GM21515 (cell line): ENCODE measurements around the gene PLAC1.

Experiments used
- ATAC-seq: cut with Tn5 transposase; IDR thresholded peaks from one replicate; pipeline ENCODE4 v1.9.1; 2021; ENCODE audit not compliant: unreplicated experiment

PLAC1 gene

GRCh38 chrX:134671294-134671693, 13.0 kb upstream of the PLAC1 start:
- no peak for ATAC-seq

- no peak for ATAC-seq
Observed at GRCh38 chrX:134670134-134670924, 12.1 kb upstream of the PLAC1 start.

DNA sequence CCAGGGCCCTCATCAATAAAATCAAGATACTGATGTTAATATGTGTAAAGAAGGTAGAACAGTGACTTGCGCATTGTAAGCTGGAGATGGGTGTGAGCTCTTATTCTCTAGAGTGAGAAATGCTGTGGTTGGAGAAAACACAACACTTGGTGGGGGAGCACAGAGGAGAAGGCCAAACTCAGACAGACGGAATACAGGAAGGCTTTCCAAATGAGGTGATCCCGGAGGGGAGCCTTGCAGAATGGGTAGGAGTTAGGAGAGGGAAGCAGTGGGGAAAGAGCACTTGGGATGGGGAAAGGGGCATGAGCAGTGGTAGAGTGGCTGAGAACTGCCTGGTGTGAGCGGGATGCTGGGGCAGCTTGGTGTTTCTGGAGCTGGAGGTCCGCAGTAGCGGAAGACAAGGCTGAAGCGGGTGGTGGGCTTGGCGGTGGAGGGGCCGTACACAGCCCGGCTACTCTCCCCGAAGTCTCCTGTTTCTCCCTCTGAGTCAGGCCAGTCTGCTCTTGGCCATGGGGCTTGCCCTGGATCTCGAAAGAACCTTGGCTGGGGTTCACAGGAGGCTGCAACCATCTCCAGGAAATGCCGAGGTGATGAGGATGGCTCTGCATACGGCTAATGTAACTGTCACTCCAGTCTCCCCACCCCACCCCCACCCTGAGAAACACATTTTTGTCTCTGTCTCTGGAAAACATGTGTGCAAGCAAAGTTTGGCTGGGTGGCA, 11.3 kb upstream of the PLAC1 start:
- ATAC-seq, result no peak

- ATAC-seq, result no peak
Observed at GRCh38 chrX:134664202-134664601, 5.9 kb upstream of the PLAC1 start.

- no peak for ATAC-seq
Observed at GRCh38 chrX:134661295-134661694, 3.0 kb upstream of the PLAC1 start.

DNA sequence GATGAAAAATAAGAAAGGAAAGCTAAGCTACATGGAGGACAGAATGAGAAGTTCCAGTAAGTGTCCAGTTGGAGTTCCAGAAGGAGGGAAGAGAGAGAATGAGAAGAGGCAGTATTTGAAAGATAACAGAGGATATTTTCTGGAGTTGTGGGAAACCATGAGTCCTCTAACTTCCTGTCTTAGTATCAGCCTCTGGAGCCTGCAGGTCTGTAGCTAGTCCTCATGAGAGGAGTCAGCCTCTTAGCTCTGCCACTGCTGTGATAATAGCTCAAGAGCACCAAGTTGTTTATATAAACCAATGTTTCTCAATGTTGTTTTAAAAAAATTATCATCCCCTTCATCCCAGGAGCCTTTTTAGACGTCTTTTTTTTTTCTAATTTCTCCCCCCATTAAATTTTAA, 2.4 kb upstream of the PLAC1 start:
- ATAC-seq, result no peak

DNA sequence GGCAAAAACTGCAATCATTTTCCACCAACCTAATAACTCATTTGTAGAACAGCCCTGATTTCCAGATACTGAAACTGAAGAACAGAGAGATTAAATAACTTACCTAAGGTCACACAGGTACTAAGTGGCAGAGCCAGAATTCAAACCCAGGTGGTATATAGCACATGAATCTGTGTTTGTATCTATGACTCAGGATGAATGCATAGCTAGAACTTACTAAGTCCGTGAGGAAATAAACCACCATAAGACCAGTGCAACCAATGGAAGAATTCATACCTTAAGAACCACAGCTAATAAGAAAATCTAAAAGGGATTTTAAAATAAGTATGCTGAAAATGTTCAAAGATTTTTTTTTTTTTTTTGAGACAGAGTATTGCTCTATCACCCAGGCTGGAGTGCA, 1.5 kb upstream of the PLAC1 start:
- ATAC-seq, result no peak

DNA sequence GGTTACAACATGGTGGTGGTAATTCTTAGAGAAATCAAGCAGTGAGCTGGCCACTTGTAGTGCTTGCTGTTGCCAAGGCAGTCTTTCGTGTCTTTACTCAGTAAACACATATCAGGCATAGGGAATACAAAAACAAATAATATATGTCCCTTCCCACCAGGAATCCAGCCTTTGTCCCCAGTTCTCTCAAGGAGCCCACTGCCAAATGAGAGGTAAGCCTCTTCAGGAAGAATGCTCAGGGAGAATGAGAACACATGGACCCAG, 421 bp upstream of the PLAC1 start:
- ATAC-seq, result no peak

DNA sequence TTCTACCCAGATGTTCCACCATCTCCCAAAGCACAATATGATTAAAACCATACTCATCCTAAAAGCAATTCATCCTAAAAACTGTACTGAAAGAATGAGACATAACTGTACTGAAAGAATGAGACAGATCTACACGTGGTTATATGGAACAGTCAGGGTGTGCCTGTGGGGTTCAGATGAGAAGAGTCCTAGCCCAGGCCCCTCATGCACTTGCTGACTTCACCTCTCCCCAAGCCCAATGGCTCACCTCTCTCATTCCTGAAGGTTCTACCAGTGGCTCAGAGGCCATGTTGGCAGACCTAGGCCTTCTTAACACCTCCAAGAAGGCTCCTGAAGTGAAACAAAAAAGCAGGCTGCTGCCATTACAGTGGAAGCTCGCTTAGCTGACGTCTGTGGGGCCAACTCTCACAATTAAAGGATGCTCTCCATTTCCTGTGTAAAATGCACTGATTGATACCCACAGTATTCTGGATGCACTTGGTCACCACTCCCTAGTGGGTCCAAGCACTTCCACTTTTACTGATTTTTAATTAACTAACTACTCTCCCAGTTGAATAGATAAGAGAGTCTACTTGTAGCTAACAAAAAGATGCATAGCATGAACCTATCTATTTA, 3.8 kb downstream of the PLAC1 start:
- ATAC-seq, result peak; percentile 56

GRCh38 chrX:134653835-134654234, 4.4 kb downstream of the PLAC1 start:
- ATAC-seq, result no peak

DNA sequence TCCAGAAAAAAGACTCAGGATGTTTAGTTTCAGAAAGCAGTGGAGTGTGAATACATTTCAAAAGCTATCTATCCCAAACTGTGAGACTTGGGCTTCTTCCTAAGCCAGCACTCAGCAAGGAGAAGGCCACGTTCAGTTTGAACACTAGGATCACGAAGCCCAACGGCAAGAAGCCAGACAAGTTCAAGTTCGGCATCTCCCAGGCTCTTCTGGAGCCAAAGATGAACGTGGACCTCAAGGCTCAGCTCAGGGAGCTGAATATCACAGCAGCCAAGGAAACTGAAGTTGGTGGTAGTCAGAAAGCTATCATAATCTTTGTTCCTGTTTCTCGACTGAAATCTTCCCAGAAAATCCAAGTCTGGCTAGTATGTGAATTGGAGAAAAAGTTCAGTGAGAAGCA, 7.6 kb downstream of the PLAC1 start:
- no peak for ATAC-seq

- ATAC-seq, result no peak
Observed at GRCh38 chrX:134649770-134650169, 8.5 kb downstream of the PLAC1 start.

DNA sequence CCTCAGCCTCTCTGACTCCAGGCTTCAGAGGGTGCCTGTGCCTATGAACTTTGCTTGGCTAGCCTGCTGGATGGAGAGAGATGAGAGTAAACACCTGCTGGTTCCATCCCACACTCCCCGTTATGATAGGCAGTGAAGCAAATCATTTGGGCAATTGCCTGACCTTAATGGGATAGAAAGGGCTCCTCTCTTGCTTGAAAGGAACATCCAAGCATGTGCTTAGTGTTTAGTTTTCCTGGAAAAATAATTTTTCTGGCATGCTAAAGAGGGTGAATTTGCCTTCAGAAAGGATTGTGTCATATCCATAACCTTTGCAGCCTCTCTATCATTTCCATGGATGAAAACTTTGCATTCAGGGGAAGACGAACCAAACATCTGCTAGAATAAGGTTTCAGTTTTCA, 10.8 kb downstream of the PLAC1 start:
- no peak for ATAC-seq

GRCh38 chrX:134646691-134647090, 11.6 kb downstream of the PLAC1 start:
- ATAC-seq, result no peak

DNA sequence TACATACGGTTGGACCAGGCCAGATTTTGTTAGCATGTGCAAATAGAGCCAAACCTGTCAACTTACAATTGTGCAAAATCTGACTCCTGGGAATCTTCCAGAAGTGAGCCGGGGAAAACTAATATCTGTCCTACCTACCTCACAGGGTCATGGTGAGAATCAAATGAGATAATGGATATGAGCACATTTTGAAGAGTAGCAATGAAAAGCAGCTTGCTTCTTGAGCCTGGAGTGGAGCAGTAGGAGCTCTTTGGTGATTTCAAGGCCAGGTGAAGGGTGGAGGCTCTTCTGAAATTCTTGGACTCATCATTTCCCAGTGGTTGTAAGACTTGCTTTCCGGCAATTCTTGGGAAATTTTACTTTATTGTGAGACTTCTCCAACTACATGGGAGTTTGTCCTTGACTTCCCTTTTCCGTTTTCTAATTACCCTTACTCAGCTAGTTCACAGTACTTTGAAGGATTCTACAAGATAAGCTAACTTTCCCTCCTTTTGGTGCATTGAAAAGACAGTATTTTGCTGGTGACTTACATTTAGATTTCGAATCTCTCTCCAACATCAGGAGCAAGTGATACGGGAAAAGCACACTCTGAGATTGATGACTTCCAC, 12.2 kb downstream of the PLAC1 start:
- no peak for ATAC-seq

DNA sequence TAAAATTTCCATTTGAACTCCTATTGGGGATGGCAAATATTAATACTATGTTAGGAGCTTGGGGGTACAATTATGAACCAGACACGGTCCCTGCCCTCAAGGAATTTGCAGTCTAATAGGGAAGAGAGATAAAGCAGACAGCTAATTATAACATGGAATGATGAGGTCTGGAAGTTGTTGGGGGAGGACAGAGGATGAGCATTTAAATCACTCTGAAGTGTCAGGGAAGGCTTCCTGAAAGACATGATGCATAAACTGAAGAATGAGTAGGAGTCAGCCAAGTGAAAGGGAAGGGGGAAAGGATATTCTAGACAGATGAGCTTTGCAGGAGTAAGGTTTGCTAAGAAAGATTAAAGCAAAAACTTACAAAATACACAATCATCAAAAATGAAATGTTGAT, 15.9 kb downstream of the PLAC1 start:
- no peak for ATAC-seq

- ATAC-seq, result no peak
Observed at GRCh38 chrX:134641346-134641745, 16.9 kb downstream of the PLAC1 start.

DNA sequence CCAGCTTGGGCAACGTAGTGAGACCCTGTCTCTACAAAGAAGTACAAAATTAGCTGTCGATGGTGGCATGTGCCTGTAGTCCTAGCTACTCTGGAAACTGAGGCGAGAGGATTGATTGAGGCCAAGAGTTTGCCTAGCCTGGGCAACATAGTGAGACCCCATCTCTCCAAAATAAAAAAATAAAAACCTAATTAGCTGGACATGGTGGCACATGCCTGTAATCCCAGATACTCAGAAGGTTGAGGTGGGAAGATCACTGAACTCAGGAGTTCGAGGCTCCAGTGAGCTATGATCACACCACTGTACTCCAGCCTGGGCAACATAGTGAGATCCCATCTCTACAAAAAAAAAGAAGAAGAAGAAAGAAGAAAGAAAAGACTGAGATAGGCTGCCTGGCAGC, 17.4 kb downstream of the PLAC1 start:
- no peak for ATAC-seq

GRCh38 chrX:134636851-134637250, 21.4 kb downstream of the PLAC1 start:
- ATAC-seq, result no peak

DNA sequence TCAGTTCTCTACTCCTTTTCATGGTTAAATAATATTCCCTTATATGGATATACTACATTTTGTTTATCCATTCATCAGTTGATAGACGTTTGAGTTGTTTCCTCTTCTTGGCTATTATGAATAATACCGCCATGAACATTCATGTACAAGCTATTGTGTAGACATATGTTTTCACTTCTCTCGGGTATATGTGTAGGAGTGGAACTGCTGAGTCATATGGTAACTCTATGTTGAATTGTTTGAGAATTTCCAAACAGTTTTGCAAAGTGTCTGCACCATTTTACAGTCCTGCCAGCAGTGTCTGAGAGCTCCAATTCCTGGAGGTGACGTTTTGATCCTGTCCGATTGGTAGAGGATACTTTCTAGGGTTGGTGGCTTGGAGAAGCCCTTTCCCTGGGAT, 23.6 kb downstream of the PLAC1 start:
- no peak for ATAC-seq

DNA sequence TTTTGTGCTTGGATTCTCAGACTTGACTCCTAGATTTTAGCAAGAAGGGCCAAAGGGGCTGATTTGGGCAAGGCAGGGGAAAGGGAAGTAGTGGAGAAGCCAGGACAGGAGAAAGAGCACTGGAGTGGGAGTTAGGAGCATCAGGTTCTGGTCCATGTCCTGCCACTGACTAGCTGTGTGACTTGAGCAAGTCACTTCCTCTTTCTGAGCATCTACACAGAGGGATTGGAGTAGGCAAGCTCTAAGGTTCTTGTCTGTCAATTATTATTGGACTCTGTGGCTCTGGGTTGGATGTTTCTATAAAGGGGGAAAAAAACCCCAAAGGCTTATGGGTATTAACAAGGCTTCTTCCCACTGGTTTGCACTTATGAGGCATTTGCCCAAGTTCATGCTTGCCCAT, 24.4 kb downstream of the PLAC1 start:
- no peak for ATAC-seq

- no peak for ATAC-seq
Observed at GRCh38 chrX:134633394-134633793, 24.9 kb downstream of the PLAC1 start.
